ENCODE measurements around the gene ZRANB1.

ZRANB1 gene

GRCh38 chr10:125008689-125009638 is 67.0 kb downstream of the ZRANB1 start:
- DNase-seq: no peak

- DNase-seq: no peak
These were observed 67.8 kb downstream of the ZRANB1 start for GRCh38 chr10:125009661-125010161.

GRCh38 chr10:125010362-125010761 is 68.4 kb downstream of the ZRANB1 start:
- no peak for DNase-seq

- no peak for DNase-seq
These were observed 69.4 kb downstream of the ZRANB1 start for GRCh38 chr10:125011171-125011925.

- no peak for DNase-seq
These were observed 70.2 kb downstream of the ZRANB1 start for GRCh38 chr10:125011926-125012705.

- no peak for DNase-seq
These were observed 71.1 kb downstream of the ZRANB1 start for GRCh38 chr10:125012851-125013528.

- DNase-seq: no peak
These were observed 71.6 kb downstream of the ZRANB1 start for GRCh38 chr10:125013529-125013872.

GRCh38 chr10:125014086-125014830 is 72.3 kb downstream of the ZRANB1 start:
- DNase-seq: no peak

GRCh38 chr10:125014836-125015355 is 73.0 kb downstream of the ZRANB1 start:
- DNase-seq: no peak

- DNase-seq: no peak
These were observed 73.5 kb downstream of the ZRANB1 start for GRCh38 chr10:125015356-125015944.

- DNase-seq: no peak
These were observed 74.2 kb downstream of the ZRANB1 start for GRCh38 chr10:125016123-125016522.

GRCh38 chr10:125016611-125017202 is 74.8 kb downstream of the ZRANB1 start:
- DNase-seq: no peak

- no peak for DNase-seq
These were observed 75.8 kb downstream of the ZRANB1 start for GRCh38 chr10:125017547-125018298.

- DNase-seq: no peak
These were observed 76.7 kb downstream of the ZRANB1 start for GRCh38 chr10:125018576-125019143.

GRCh38 chr10:125020386-125020785 is 78.5 kb downstream of the ZRANB1 start:
- DNase-seq: no peak

GRCh38 chr10:125020871-125021270 is 78.9 kb downstream of the ZRANB1 start:
- DNase-seq: no peak

- no peak for DNase-seq
These were observed 79.9 kb downstream of the ZRANB1 start for GRCh38 chr10:125021686-125022344.

- DNase-seq: no peak
These were observed 80.7 kb downstream of the ZRANB1 start for GRCh38 chr10:125022671-125023070.

GRCh38 chr10:125023255-125023654 is 81.3 kb downstream of the ZRANB1 start:
- peak; percentile 68 for DNase-seq

Data from NCI-H1436 (cell line).